H1 (cell line): ENCODE data around the gene ZNF302. TPM values are rescaled to one million over a fixed set of nuclear protein-coding genes. Genes with fewer than 3 reads are reported as not detected.

Experiments
- ASH2L ChIP-seq: fragments of 200-600, 300-600 bp; sonication (generic); IDR thresholded peaks from one replicate; pipeline ENCODE4 v1.7.1; 2017; ENCODE audit warnings: low read length
- BCL11A ChIP-seq, 2 experiments: IDR thresholded peaks; one replicate each; pipeline ENCODE4 v1.6.1; 2011; ENCODE audit warnings: low read depth in 2 of 2, low read length in 2 of 2, mild to moderate bottlenecking in 2 of 2
- SP2 ChIP-seq: IDR thresholded peaks from 2 replicates; pipeline ENCODE4 v1.6.1; 2012; ENCODE audit warnings: mild to moderate bottlenecking, low read length, inconsistent platforms
- TCF12 ChIP-seq: IDR thresholded peaks from 2 replicates; pipeline ENCODE4 v1.6.1; 2011; ENCODE audit warnings: low read depth, mild to moderate bottlenecking, low read length
- polyA plus RNA-seq, 7 experiments: library from polyadenylated mRNA; depleted of rRNA in 3 of 7; stranded (reverse) in 5 of 7; unstranded in 2 of 7; fragments of >200 nt in 5 of 7; fragments of 200-250 nt in 2 of 7; gene quantifications; 1 replicate in 5 of 7; 2 replicates in 1 of 7; 4 replicates in 1 of 7; pipeline versions ENCODE4 v1.2.1 to v1.2.3, GENCODE V29; 2011 to 2013; ENCODE audit warnings: missing spikeins in 2 of 7, mixed read lengths in 2 of 7
- total RNA-seq: library from RNA; stranded (reverse); fragmentation: NEBNext Ultra II Directional; extraction: Animal tissue kit (Norgen Biotek cat#: 25700); gene quantifications from 2 replicates; pipeline ENCODE4 v1.2.1, GENCODE V29; 2021

Gene ZNF302
- total and polyA plus RNA-seq, 2 of the 8 experiments (the other 6 are each of a cell fraction or from before 2014, with no cell fraction given): 9.1 to 20.4 TPM

GRCh38 chr19:34686455-34686854 lies 9.0 kb downstream of the ZNF302 start (continued):
- TF ChIP-seq SP2: no peak
- no peak for TF ChIP-seq ASH2L
- TF ChIP-seq TCF12: no peak
- no peak for TF ChIP-seq BCL11A (IDR thresholded peaks at IDR 0.05; ENCODE audit: low read depth in 2 of 2, low read length in 2 of 2)
